ENCODE results near the gene PTPRE.

PTPRE gene

DNA sequence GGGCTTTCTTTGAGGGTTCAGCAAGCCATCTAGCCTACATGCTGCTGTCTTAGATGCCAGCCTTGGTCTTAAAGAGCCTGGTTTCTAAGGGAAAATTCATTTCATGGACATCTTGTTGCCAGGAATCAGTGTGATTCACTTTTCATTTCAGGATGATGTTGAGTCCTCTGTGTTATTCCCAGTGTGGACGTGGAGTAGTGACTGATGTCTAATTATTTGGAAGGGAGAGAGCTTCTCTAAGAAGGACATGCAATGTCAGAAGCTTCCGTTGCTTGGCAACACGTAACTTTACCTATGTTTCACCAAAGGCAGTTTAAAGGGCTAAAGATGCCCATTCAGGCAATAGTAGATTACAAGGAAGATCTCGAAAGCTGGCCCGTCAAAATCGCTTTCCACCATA, 89.0 kb downstream of the PTPRE start:
- Histone ChIP-seq H3K4me3 (ENCODE audit: low read length) (no peak overlapping the region), H3F3A (ENCODE audit: control insufficient read depth, insufficient read depth) (no peaks in the 10 kb centered on the region), H3K27me3 (ENCODE audit: control insufficient read depth, low read length) (peaks cover 23% of the 10 kb centered on the region), H3K27ac (ENCODE audit: low read depth, low read length) (no peak overlapping the region), H4K20me1 (ENCODE audit: control insufficient read depth, insufficient read depth, low read depth, low read length) (no peaks in the 10 kb centered on the region), H3K9me3 (ENCODE audit: control insufficient read depth, insufficient read depth, low read length) (no peaks in the 10 kb centered on the region), H3K9me2 (replicated peaks; ENCODE audit: control insufficient read depth, low read length) (no peaks in the 10 kb centered on the region), H3K36me3 (ENCODE audit: control insufficient read depth, low read length) (no peaks in the 10 kb centered on the region), H3K4me1 (ENCODE audit: control insufficient read depth, low read length) (no peaks in the 10 kb centered on the region), H3K79me2 (ENCODE audit: control insufficient read depth, low read length) (no peaks in the 10 kb centered on the region), H3K4me2 (ENCODE audit: low read length) (no peak overlapping the region)
- TF ChIP-seq, protein P1, sequence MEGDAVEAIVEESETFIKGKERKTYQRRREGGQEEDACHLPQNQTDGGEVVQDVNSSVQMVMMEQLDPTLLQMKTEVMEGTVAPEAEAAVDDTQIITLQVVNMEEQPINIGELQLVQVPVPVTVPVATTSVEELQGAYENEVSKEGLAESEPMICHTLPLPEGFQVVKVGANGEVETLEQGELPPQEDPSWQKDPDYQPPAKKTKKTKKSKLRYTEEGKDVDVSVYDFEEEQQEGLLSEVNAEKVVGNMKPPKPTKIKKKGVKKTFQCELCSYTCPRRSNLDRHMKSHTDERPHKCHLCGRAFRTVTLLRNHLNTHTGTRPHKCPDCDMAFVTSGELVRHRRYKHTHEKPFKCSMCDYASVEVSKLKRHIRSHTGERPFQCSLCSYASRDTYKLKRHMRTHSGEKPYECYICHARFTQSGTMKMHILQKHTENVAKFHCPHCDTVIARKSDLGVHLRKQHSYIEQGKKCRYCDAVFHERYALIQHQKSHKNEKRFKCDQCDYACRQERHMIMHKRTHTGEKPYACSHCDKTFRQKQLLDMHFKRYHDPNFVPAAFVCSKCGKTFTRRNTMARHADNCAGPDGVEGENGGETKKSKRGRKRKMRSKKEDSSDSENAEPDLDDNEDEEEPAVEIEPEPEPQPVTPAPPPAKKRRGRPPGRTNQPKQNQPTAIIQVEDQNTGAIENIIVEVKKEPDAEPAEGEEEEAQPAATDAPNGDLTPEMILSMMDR (IDR thresholded peaks at IDR 0.05; ENCODE audit: low read depth, low read length, poor library complexity, severe bottlenecking): no peak
- TF ChIP-seq EZH2phosphoT487 (IDR thresholded peaks at IDR 0.05; ENCODE audit: borderline replicate concordance, low read length): no peak

DNA sequence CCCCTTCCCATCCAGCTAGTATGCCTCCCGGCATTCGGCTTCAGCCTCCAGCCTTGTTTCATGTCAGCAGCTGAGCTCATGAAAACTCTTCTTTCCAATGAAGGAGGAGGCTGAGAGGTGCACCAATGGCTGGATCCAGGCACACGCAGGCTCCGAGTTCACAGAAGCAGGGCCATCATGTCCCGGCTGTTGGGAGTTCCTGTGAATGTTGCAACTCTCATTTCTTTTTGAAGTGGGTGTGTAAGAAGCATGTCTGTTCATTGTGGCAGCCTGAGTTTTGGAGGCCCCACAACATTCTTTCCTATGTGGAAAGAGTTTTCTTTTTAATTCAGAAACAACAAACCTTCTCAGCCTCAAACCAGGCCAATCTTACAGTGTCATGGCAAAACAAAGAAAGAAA, 89.7 kb downstream of the PTPRE start:
- Histone ChIP-seq H3K4me3 (ENCODE audit: low read length) (no peak overlapping the region), H3K9me3 (ENCODE audit: control insufficient read depth, insufficient read depth, low read length) (no peaks in the 10 kb centered on the region), H3K4me2 (ENCODE audit: low read length) (no peak overlapping the region), H3K4me1 (ENCODE audit: control insufficient read depth, low read length) (no peaks in the 10 kb centered on the region), H3K27me3 (ENCODE audit: control insufficient read depth, low read length) (peaks cover 17% of the 10 kb centered on the region), H3K36me3 (ENCODE audit: control insufficient read depth, low read length) (no peaks in the 10 kb centered on the region), H3F3A (ENCODE audit: control insufficient read depth, insufficient read depth) (no peaks in the 10 kb centered on the region), H3K27ac (ENCODE audit: low read depth, low read length) (no peak overlapping the region), H3K79me2 (ENCODE audit: control insufficient read depth, low read length) (no peaks in the 10 kb centered on the region), H3K9me2 (replicated peaks; ENCODE audit: control insufficient read depth, low read length) (no peaks in the 10 kb centered on the region), H4K20me1 (ENCODE audit: control insufficient read depth, insufficient read depth, low read depth, low read length) (no peaks in the 10 kb centered on the region)
- TF ChIP-seq, protein P1 (IDR thresholded peaks at IDR 0.05; ENCODE audit: low read depth, low read length, poor library complexity, severe bottlenecking): no peak
- TF ChIP-seq EZH2phosphoT487 (IDR thresholded peaks at IDR 0.05; ENCODE audit: borderline replicate concordance, low read length): no peak

DNA sequence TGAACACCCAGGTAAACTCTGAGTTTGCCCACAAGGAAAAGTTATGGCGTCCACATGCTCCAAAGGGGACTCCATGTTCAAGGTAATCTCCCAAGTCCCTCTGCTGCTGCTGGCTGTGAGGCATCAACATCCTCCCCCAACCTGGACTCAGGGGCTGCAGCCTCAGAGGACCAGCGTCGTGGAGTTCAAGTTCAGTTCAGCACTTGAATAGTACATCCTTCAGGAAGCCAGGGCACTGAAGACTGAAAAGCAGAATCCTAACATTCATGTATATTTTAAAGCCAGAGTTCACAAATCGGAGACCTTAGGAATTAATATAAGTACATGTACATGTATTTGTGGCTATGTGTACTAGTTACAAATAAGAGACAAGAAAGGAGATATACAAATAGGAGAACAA, 90.4 kb downstream of the PTPRE start:
- no peak for TF ChIP-seq EZH2phosphoT487 (IDR thresholded peaks at IDR 0.05; ENCODE audit: borderline replicate concordance, low read length)
- TF ChIP-seq, protein P1 (IDR thresholded peaks at IDR 0.05; ENCODE audit: low read depth, low read length, poor library complexity, severe bottlenecking): no peak
- H3K79me2 ChIP-seq (ENCODE audit: control insufficient read depth, low read length): no peaks in the 10 kb centered on the region
- H3K27ac ChIP-seq (ENCODE audit: low read depth, low read length): no peak overlapping the region

DNA sequence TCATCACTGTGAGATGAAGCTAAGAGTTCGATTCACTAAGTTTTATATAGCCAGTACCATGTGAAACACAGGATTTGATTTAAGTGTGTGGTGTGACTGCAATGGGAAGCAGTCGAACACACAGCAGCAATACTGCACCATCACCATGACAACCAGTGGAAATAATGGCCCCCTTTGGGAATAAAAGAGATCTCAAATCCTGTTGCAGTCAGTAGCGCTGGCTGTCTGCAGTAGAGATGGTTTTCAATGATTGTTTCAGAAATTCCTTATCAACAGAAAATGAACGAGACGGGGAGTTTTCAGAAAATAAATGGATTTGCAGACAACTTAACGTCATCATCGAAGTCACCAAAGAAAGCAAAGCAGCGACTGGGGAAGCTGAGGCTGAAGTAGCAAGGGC, 91.0 kb downstream of the PTPRE start:
- Histone ChIP-seq H3K79me2 (ENCODE audit: control insufficient read depth, low read length) (no peaks in the 10 kb centered on the region), H3K27me3 (ENCODE audit: control insufficient read depth, low read length) (peaks cover 12% of the 10 kb centered on the region), H3K4me1 (ENCODE audit: control insufficient read depth, low read length) (no peaks in the 10 kb centered on the region), H3K4me3 (ENCODE audit: low read length) (no peak overlapping the region), H3K9me3 (ENCODE audit: control insufficient read depth, insufficient read depth, low read length) (no peaks in the 10 kb centered on the region), H3K27ac (ENCODE audit: low read depth, low read length) (no peak overlapping the region), H3K36me3 (ENCODE audit: control insufficient read depth, low read length) (no peaks in the 10 kb centered on the region), H4K20me1 (ENCODE audit: control insufficient read depth, insufficient read depth, low read depth, low read length) (no peaks in the 10 kb centered on the region), H3F3A (ENCODE audit: control insufficient read depth, insufficient read depth) (no peaks in the 10 kb centered on the region), H3K9me2 (replicated peaks; ENCODE audit: control insufficient read depth, low read length) (no peaks in the 10 kb centered on the region), H3K4me2 (ENCODE audit: low read length) (no peak overlapping the region)
- no peak for TF ChIP-seq EZH2phosphoT487 (IDR thresholded peaks at IDR 0.05; ENCODE audit: borderline replicate concordance, low read length)
- TF ChIP-seq, protein P1 (IDR thresholded peaks at IDR 0.05; ENCODE audit: low read depth, low read length, poor library complexity, severe bottlenecking): no peak

More for the DNA sequence above, 90.4 kb downstream of the PTPRE start:
- Histone ChIP-seq H3F3A (ENCODE audit: control insufficient read depth, insufficient read depth) (no peaks in the 10 kb centered on the region), H3K27me3 (ENCODE audit: control insufficient read depth, low read length) (peaks cover 15% of the 10 kb centered on the region), H3K4me1 (ENCODE audit: control insufficient read depth, low read length) (no peaks in the 10 kb centered on the region), H3K9me2 (replicated peaks; ENCODE audit: control insufficient read depth, low read length) (no peaks in the 10 kb centered on the region), H3K36me3 (ENCODE audit: control insufficient read depth, low read length) (no peaks in the 10 kb centered on the region), H3K4me2 (ENCODE audit: low read length) (no peak overlapping the region), H4K20me1 (ENCODE audit: control insufficient read depth, insufficient read depth, low read depth, low read length) (no peaks in the 10 kb centered on the region), H3K9me3 (ENCODE audit: control insufficient read depth, insufficient read depth, low read length) (no peaks in the 10 kb centered on the region), H3K4me3 (ENCODE audit: low read length) (no peak overlapping the region)
